KMS-11 (cell line): Measurements from ENCODE around the gene ZNF571.
A peak's percentile ranks its signal among the peaks of the same experiment; 100 is the strongest.

Experiments
- H2AFZ ChIP-seq: fragments of 200-600 bp; sonication (generic); 2 replicates; pipeline ENCODE4 v1.6.1; 2016; ENCODE audit warnings: antibody characterized with exemption, mixed run types, low read depth
- H3K27ac ChIP-seq: fragments of 200-600 bp; sonication (generic); 2 replicates; pipeline ENCODE4 v1.6.1; 2016; ENCODE audit warnings: mild to moderate bottlenecking, mixed run types
- H3K27me3 ChIP-seq: fragments of 200-600 bp; sonication (generic); 2 replicates; pipeline ENCODE4 v1.6.1; 2017; ENCODE audit warnings: mild to moderate bottlenecking, low read depth, mixed run types, moderate library complexity; ENCODE audit not compliant: insufficient read depth
- H3K36me3 ChIP-seq: fragments of 200-600 bp; sonication (generic); 2 replicates; pipeline ENCODE4 v1.6.1; 2017; ENCODE audit warnings: mild to moderate bottlenecking, mixed run types; ENCODE audit not compliant: insufficient read depth
- H3K4me1 ChIP-seq: fragments of 200-600 bp; sonication (generic); 2 replicates; pipeline ENCODE4 v1.6.1; 2016; ENCODE audit warnings: mild to moderate bottlenecking, low read depth, mixed run types; ENCODE audit not compliant: poor library complexity, severe bottlenecking
- H3K4me2 ChIP-seq: fragments of 200-600 bp; sonication (generic); 2 replicates; pipeline ENCODE4 v1.7.0; 2016; ENCODE audit warnings: mild to moderate bottlenecking, mixed run types
- H3K4me3 ChIP-seq: fragments of 200-600 bp; sonication (generic); IDR thresholded peaks from 2 replicates; pipeline ENCODE4 v1.6.1; 2017; ENCODE audit warnings: low read depth, low read length, mixed read lengths; ENCODE audit not compliant: insufficient read depth
- H3K79me2 ChIP-seq: fragments of 200-600 bp; sonication (generic); 2 replicates; pipeline ENCODE4 v1.6.1; 2016; ENCODE audit warnings: low read depth, mixed run types; ENCODE audit not compliant: insufficient read depth
- H3K9ac ChIP-seq: fragments of 200-600 bp; sonication (generic); 2 replicates; pipeline ENCODE4 v1.6.1; 2016; ENCODE audit warnings: mild to moderate bottlenecking, mixed run types
- H4K20me1 ChIP-seq: fragments of 200-600 bp; sonication (generic); 2 replicates; pipeline ENCODE4 v1.6.1; 2016; ENCODE audit warnings: mild to moderate bottlenecking, mixed run types; ENCODE audit not compliant: insufficient read depth
- TF ChIP-seq, protein P1 (sequence below): fragments of 200-600 bp; sonication (generic); conservative IDR thresholded peaks from 2 replicates; pipeline ENCODE4 v1.6.1; 2017; ENCODE audit warnings: low read depth, mild to moderate bottlenecking, antibody characterized with exemption, low read length, moderate library complexity, mixed read lengths

Gene ZNF571

DNA sequence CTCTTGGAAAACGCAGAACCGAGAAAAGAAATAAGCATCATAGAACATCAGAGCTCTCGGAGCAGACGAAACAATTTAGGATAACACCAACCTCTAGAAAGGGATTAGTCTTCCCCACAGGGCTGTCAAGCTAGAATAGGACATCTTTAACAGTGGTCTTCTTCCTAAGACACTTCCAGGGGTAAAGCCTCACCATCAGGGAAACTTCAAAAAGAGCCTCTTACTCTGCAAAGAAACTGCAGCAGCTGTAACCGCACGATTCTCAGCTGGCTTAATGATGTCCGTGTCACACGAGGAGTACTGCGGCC lies 642 bp downstream of the ZNF571 start:
- H3K27me3 ChIP-seq, result no peaks in the 10 kb centered on the region
- H3K9ac ChIP-seq, result peak overlapping the region; percentile 19; the same call in 1 of the 2 replicates

GRCh38 chr19:37583340-37583739 lies 11.3 kb downstream of the ZNF571 start:
- Histone ChIP-seq H2AFZ (no peak overlapping the region), H3K27ac (no peak overlapping the region), H3K36me3 (no peaks in the 10 kb centered on the region; the same call in 1 of the 2 replicates), H3K9ac (no peak overlapping the region), H3K4me1 (no peaks in the 10 kb centered on the region), H3K79me2 (no peaks in the 10 kb centered on the region), H3K4me3 (no peak overlapping the region), H4K20me1 (no peaks in the 10 kb centered on the region), H3K27me3 (no peaks in the 10 kb centered on the region), H3K4me2 (no peak overlapping the region)
- TF ChIP-seq, protein P1, sequence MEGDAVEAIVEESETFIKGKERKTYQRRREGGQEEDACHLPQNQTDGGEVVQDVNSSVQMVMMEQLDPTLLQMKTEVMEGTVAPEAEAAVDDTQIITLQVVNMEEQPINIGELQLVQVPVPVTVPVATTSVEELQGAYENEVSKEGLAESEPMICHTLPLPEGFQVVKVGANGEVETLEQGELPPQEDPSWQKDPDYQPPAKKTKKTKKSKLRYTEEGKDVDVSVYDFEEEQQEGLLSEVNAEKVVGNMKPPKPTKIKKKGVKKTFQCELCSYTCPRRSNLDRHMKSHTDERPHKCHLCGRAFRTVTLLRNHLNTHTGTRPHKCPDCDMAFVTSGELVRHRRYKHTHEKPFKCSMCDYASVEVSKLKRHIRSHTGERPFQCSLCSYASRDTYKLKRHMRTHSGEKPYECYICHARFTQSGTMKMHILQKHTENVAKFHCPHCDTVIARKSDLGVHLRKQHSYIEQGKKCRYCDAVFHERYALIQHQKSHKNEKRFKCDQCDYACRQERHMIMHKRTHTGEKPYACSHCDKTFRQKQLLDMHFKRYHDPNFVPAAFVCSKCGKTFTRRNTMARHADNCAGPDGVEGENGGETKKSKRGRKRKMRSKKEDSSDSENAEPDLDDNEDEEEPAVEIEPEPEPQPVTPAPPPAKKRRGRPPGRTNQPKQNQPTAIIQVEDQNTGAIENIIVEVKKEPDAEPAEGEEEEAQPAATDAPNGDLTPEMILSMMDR, result no peak

More for the DNA sequence above, 642 bp downstream of the ZNF571 start:
- H3K36me3 ChIP-seq, result no peaks in the 10 kb centered on the region
- TF ChIP-seq, protein P1, result no peak
- H3K4me1 ChIP-seq, result no peaks in the 10 kb centered on the region
- H3K4me3 ChIP-seq, result no peak overlapping the region
- H2AFZ ChIP-seq, result peak overlapping the region; percentile 90
- peak overlapping the region; percentile 17; the same call in 1 of the 2 replicates for H3K27ac ChIP-seq
- H4K20me1 ChIP-seq, result no peaks in the 10 kb centered on the region
- H3K4me2 ChIP-seq, result peak overlapping the region; percentile 50; the same call in 1 of the 2 replicates
- H3K79me2 ChIP-seq, result no peaks in the 10 kb centered on the region

DNA sequence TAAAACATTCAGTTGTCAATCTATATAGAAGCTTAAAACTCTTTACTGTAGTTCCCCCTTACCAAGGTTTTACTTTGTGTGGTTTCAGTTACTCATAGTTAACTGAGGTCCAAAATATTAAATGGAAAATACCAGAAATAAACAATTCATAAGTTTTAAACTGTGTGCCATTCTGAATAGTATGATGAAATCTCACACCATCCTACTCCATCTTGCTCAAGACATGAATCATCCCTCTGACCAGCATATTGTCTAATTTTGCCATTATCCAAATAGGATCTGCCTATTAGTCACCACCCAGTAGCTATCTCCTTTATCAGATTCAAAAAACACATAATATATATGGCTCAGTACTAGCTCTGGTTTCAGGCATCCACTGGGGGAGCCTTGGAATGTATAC lies 22.4 kb downstream of the ZNF571 start:
- no peak overlapping the region for H3K4me2 ChIP-seq
- H3K79me2 ChIP-seq, result no peaks in the 10 kb centered on the region
- no peaks in the 10 kb centered on the region for H3K4me1 ChIP-seq
- no peak overlapping the region for H3K4me3 ChIP-seq
- no peak overlapping the region for H3K9ac ChIP-seq
- TF ChIP-seq, protein P1, result no peak
- no peaks in the 10 kb centered on the region for H3K36me3 ChIP-seq
- no peaks in the 10 kb centered on the region for H3K27me3 ChIP-seq
- H2AFZ ChIP-seq, result no peak overlapping the region
- H4K20me1 ChIP-seq, result no peaks in the 10 kb centered on the region
- H3K27ac ChIP-seq, result no peak overlapping the region

DNA sequence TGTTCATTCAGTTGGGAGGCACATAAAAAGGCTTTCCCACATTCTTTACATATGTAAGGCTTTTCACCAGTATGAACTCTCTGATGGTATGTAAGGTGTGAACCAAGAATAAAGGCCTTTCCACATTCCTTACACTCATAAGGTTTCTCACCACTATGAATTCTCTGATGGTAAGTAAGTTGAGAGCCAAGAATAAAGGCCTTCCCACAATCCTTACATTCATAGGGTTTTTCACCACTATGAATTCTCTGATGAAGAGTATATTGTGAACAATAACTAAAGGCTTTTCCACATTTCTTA lies 29.3 kb downstream of the ZNF571 start:
- H3K4me3 ChIP-seq, result no peak overlapping the region
- no peaks in the 10 kb centered on the region for H3K36me3 ChIP-seq
- TF ChIP-seq, protein P1, result no peak

More for the DNA sequence above, 29.3 kb downstream of the ZNF571 start:
- Histone ChIP-seq H3K4me1 (no peaks in the 10 kb centered on the region), H3K79me2 (no peaks in the 10 kb centered on the region), H3K27me3 (no peaks in the 10 kb centered on the region), H3K9ac (no peak overlapping the region), H2AFZ (no peak overlapping the region), H4K20me1 (no peaks in the 10 kb centered on the region), H3K27ac (no peak overlapping the region), H3K4me2 (no peak overlapping the region)
